Spleen (tissue), 7 donors: ENCODE results near the gene MRPL55.

Experiments
- CTCF ChIP-seq, 11 experiments: fragments of 200-600 bp in 7 of 11; fragments of 450-650 bp in 4 of 11; sonication (generic) in 4 of 11; IDR thresholded peaks in 8 of 11; conservative IDR thresholded peaks in 3 of 11; 1 replicate in 7 of 11; 2 replicates in 4 of 11; pipeline versions ENCODE4 v1.4.0 to v1.8.0; 2016 to 2021; ENCODE audit warnings: antibody characterized with exemption in 11 of 11, inconsistent platforms in 4 of 11, mild to moderate bottlenecking in 1 of 11
- POLR2A ChIP-seq, 3 donors: fragments of 450-650 bp; IDR thresholded peaks; one replicate each; pipeline ENCODE4 v1.5.1; 2017; ENCODE audit warnings: antibody characterized with exemption in 3 of 3, mild to moderate bottlenecking in 1 of 3
- POLR2AphosphoS5 ChIP-seq, 3 donors: sonication (generic); formaldehyde crosslinking; IDR thresholded peaks; one replicate each; pipeline ENCODE4 v1.5.1; 2017; ENCODE audit warnings: antibody characterized with exemption in 3 of 3
- donor health status: DM: no; HTN: no; CAD: no; lungs with moderate emphysema.
- donor health status: DM: no; HTN: no; CAD: no.
- donor health status: DM: no; HTN: no; CAD: no.

- TF ChIP-seq POLR2A (IDR thresholded peaks at IDR 0.05) (no peak), CTCF (IDR thresholded peaks at IDR 0.05 in 8 of 11, conservative IDR thresholded peaks at IDR 0.05 in 3 of 11) (no peak), POLR2AphosphoS5 (IDR thresholded peaks at IDR 0.05) (no peak)
Observed at GRCh38 chr1:228108742-228109072, 392 bp downstream of the MRPL55 start.
